Stimulated activated CD4-positive, alpha-beta T cell treated with anti-CD3 and anti-CD28 coated beads, Interleukin-2, amount 100 ng/mL, for 4 hours (primary cell): Measurements from ENCODE around the gene SYT1.

Experiments
- DNase-seq: peaks from one replicate; pipeline ENCODE4 v3.0.0-alpha.2; 2020; ENCODE audit warnings: low read depth

Gene SYT1

GRCh38 chr12:79356216-79356615, 491.6 kb downstream of the SYT1 start:
- DNase-seq = no peak

- no peak for DNase-seq
These were observed 492.5 kb downstream of the SYT1 start for GRCh38 chr12:79357048-79357447.

- no peak for DNase-seq
These were observed 494.2 kb downstream of the SYT1 start for GRCh38 chr12:79358716-79359300.

- no peak for DNase-seq
These were observed 495.7 kb downstream of the SYT1 start for GRCh38 chr12:79360286-79360685.

- DNase-seq = no peak
These were observed 496.4 kb downstream of the SYT1 start for GRCh38 chr12:79360936-79361335.

GRCh38 chr12:79364197-79364596, 499.6 kb downstream of the SYT1 start:
- DNase-seq = no peak

GRCh38 chr12:79366374-79366773, 501.8 kb downstream of the SYT1 start:
- DNase-seq = no peak

GRCh38 chr12:79367032-79367589, 502.5 kb downstream of the SYT1 start:
- no peak for DNase-seq

GRCh38 chr12:79370021-79370420, 505.4 kb downstream of the SYT1 start:
- DNase-seq = no peak

- DNase-seq = no peak
These were observed 506.7 kb downstream of the SYT1 start for GRCh38 chr12:79371226-79371625.

- DNase-seq = no peak
These were observed 509.4 kb downstream of the SYT1 start for GRCh38 chr12:79373896-79374499.

GRCh38 chr12:79374545-79374944, 510.0 kb downstream of the SYT1 start:
- no peak for DNase-seq

- DNase-seq = no peak
These were observed 510.5 kb downstream of the SYT1 start for GRCh38 chr12:79375050-79375449.

GRCh38 chr12:79378496-79378895, 513.9 kb downstream of the SYT1 start:
- no peak for DNase-seq

GRCh38 chr12:79380402-79380801, 515.8 kb downstream of the SYT1 start:
- DNase-seq = no peak

- DNase-seq = no peak
These were observed 517.0 kb downstream of the SYT1 start for GRCh38 chr12:79381248-79382208.

GRCh38 chr12:79384551-79384950, 520.0 kb downstream of the SYT1 start:
- DNase-seq = no peak

- DNase-seq = no peak
These were observed 523.4 kb downstream of the SYT1 start for GRCh38 chr12:79388011-79388410.

- no peak for DNase-seq
These were observed 529.3 kb downstream of the SYT1 start for GRCh38 chr12:79393842-79394241.

GRCh38 chr12:79397609-79398008, 533.0 kb downstream of the SYT1 start:
- no peak for DNase-seq

GRCh38 chr12:79400481-79400880, 535.9 kb downstream of the SYT1 start:
- DNase-seq = no peak

GRCh38 chr12:79402606-79403005, 538.0 kb downstream of the SYT1 start:
- no peak for DNase-seq

GRCh38 chr12:79406993-79407392, 542.4 kb downstream of the SYT1 start:
- no peak for DNase-seq
